H1 (cell line): ENCODE data around the gene PCDHAC2. TPM values are rescaled to one million over a fixed set of nuclear protein-coding genes. Genes with fewer than 3 reads are reported as not detected.
A peak's percentile ranks its signal among the peaks of the same experiment; 100 is the strongest.

Source experiments
- CTCF ChIA-PET: fragments of 300-600 bp; sonication (Branson Sonifier 250); formaldehyde crosslinking; loops from one replicate; lab custom pipeline; 2021; ENCODE audit not compliant: partially characterized antibody; lab: Charles Lee
- POLR2A ChIA-PET: fragments of 300-600 bp; sonication (Branson Sonifier 250); formaldehyde crosslinking; loops from one replicate; lab custom pipeline; 2021; ENCODE audit warnings: inconsistent platforms; ENCODE audit not compliant: partially characterized antibody; lab: Charles Lee
- DNase-seq, 2 experiments: peaks; one replicate each; pipeline versions ENCODE4 v3.0.0 to v3.0.0-alpha.2; 2010 to 2022; ENCODE audit warnings: low spot score in 2 of 2, low read depth in 1 of 2, mixed read lengths in 1 of 2
- FAIRE-seq: peaks from 2 replicates; lab custom pipeline; 2011; peaks lifted over from hg19 to GRCh38; lab: Jason Lieb, UNC
- H2AFZ ChIP-seq: 2 replicates; pipeline ENCODE4 v1.8.1; 2012; ENCODE audit warnings: low read length, inconsistent platforms
- H2AK5ac ChIP-seq: 2 replicates; pipeline ENCODE4 v1.6.1; 2013; ENCODE audit warnings: low read depth, low read length
- H2BK120ac ChIP-seq: replicated peaks from 2 replicates; pipeline ENCODE3; 2013; ENCODE audit warnings: low read depth, low read length, inconsistent platforms
- H2BK12ac ChIP-seq: 2 replicates; pipeline ENCODE4 v1.6.1; 2013; ENCODE audit warnings: low read depth, low read length
- H2BK15ac ChIP-seq: 2 replicates; pipeline ENCODE4 v1.6.1; 2013; ENCODE audit warnings: low read length
- H2BK20ac ChIP-seq: 2 replicates; pipeline ENCODE4 v1.6.1; 2013; ENCODE audit warnings: low read length
- H2BK5ac ChIP-seq: 2 replicates; pipeline ENCODE4 v1.6.1; 2013; ENCODE audit warnings: low read depth, low read length
- H3K14ac ChIP-seq: 2 replicates; pipeline ENCODE4 v1.6.1; 2013; ENCODE audit warnings: inconsistent platforms; ENCODE audit not compliant: insufficient read length
- H3K18ac ChIP-seq: 2 replicates; pipeline ENCODE4 v1.6.1; 2013; ENCODE audit warnings: low read length; ENCODE audit errors: extremely low read depth
- H3K23ac ChIP-seq: 2 replicates; pipeline ENCODE4 v1.6.1; 2013; ENCODE audit warnings: inconsistent platforms; ENCODE audit not compliant: insufficient read length
- H3K23me2 ChIP-seq: 2 replicates; pipeline ENCODE4 v1.6.1; 2013; ENCODE audit warnings: low read depth, low read length
- H3K27ac ChIP-seq: 2 replicates; pipeline ENCODE4 v1.6.1; 2011; ENCODE audit warnings: low read depth, low read length, inconsistent platforms
- H3K27me3 ChIP-seq, 4 experiments: replicated peaks in 1 of 4; 1 replicate in 1 of 4; 2 replicates in 3 of 4; pipeline versions ENCODE4 v1.6.1 to v1.8.1; 2011 to 2013; ENCODE audit warnings: low read length in 3 of 4, mild to moderate bottlenecking in 3 of 4, inconsistent platforms in 2 of 4, mixed read lengths in 2 of 4, moderate library complexity in 1 of 4; ENCODE audit not compliant: control insufficient read depth in 3 of 4, insufficient read depth in 3 of 4; ENCODE audit errors: extremely low read depth in 1 of 4
- H3K36me3 ChIP-seq, 4 experiments: 2 replicates each; pipeline versions ENCODE4 v1.6.1 to v1.8.1; 2011 to 2013; ENCODE audit warnings: mild to moderate bottlenecking in 4 of 4, low read length in 3 of 4, moderate library complexity in 2 of 4, control low read depth in 1 of 4, inconsistent platforms in 1 of 4; ENCODE audit not compliant: insufficient read depth in 4 of 4, control insufficient read depth in 2 of 4
- H3K4ac ChIP-seq: replicated peaks from 2 replicates; pipeline ENCODE3; 2013; ENCODE audit warnings: low read length, low read depth, mixed read lengths, inconsistent platforms; ENCODE audit not compliant: insufficient read length
- H3K4me1 ChIP-seq, 4 experiments: replicated peaks in 1 of 4; 1 replicate in 1 of 4; 2 replicates in 3 of 4; pipeline versions ENCODE4 v1.6.1 to v1.8.1; 2011 to 2013; ENCODE audit warnings: low read length in 3 of 4, inconsistent platforms in 2 of 4, mixed read lengths in 1 of 4; ENCODE audit not compliant: insufficient read depth in 4 of 4, control insufficient read depth in 3 of 4
- H3K4me2 ChIP-seq, 2 experiments: 2 replicates each; pipeline versions ENCODE4 v1.6.1 to v1.8.1; 2011 to 2013; ENCODE audit warnings: low read depth in 2 of 2, low read length in 2 of 2, control low read depth in 1 of 2, inconsistent platforms in 1 of 2, mild to moderate bottlenecking in 1 of 2; ENCODE audit not compliant: insufficient read depth in 1 of 2
- H3K4me3 ChIP-seq, 4 experiments: fragments of 200-600, 300-600 bp in 1 of 4; sonication (generic), shearing (Covaris generic), sonication (Bioruptor Twin) in 1 of 4; 2 replicates each; pipeline versions ENCODE4 v1.5.1 to v1.8.1; 2011 to 2016; ENCODE audit warnings: low read length in 4 of 4, low read depth in 3 of 4, control low read depth in 2 of 4, inconsistent platforms in 2 of 4, mild to moderate bottlenecking in 2 of 4, mixed read lengths in 1 of 4, moderate library complexity in 1 of 4; ENCODE audit not compliant: insufficient read depth in 2 of 4; ENCODE audit errors: extremely low read depth in 1 of 4
- H3K56ac ChIP-seq: replicated peaks from 2 replicates; pipeline ENCODE3; 2013; ENCODE audit warnings: low read depth, mild to moderate bottlenecking, mixed read lengths, low read length, inconsistent platforms; ENCODE audit not compliant: insufficient read length
- H3K79me1 ChIP-seq: 2 replicates; pipeline ENCODE4 v1.6.1; 2013; ENCODE audit warnings: low read depth, low read length, control low read depth
- H3K79me2 ChIP-seq, 2 experiments: 2 replicates each; pipeline versions ENCODE4 v1.6.1 to v1.8.1; 2012 to 2013; ENCODE audit warnings: low read length in 2 of 2, mild to moderate bottlenecking in 2 of 2, inconsistent platforms in 1 of 2; ENCODE audit not compliant: insufficient read depth in 2 of 2, control insufficient read depth in 1 of 2
- H3K9ac ChIP-seq, 4 experiments: replicated peaks in 1 of 4; 1 replicate in 1 of 4; 2 replicates in 3 of 4; pipeline versions ENCODE4 v1.6.1 to v1.8.1; 2011 to 2013; ENCODE audit warnings: low read depth in 3 of 4, low read length in 3 of 4, control low read depth in 2 of 4, mild to moderate bottlenecking in 2 of 4, moderate library complexity in 2 of 4, inconsistent platforms in 1 of 4; ENCODE audit errors: extremely low read depth in 1 of 4
- H3K9me3 ChIP-seq, 2 experiments: 2 replicates each; pipeline versions ENCODE4 v1.6.1 to v1.8.1; 2012 to 2013; ENCODE audit warnings: mild to moderate bottlenecking in 2 of 2, moderate library complexity in 2 of 2, control low read depth in 1 of 2, inconsistent platforms in 1 of 2, low read depth in 1 of 2, low read length in 1 of 2, mixed read lengths in 1 of 2; ENCODE audit not compliant: insufficient read depth in 2 of 2
- H4K20me1 ChIP-seq, 2 experiments: replicated peaks in 1 of 2; 2 replicates each; pipeline versions ENCODE3 to v1.8.1; 2011 to 2013; ENCODE audit warnings: inconsistent platforms in 2 of 2, low read length in 2 of 2, mild to moderate bottlenecking in 1 of 2; ENCODE audit not compliant: insufficient read depth in 2 of 2, control insufficient read depth in 1 of 2
- H4K5ac ChIP-seq: 2 replicates; pipeline ENCODE4 v1.6.1; 2013; ENCODE audit warnings: low read length, low read depth, mixed read lengths, inconsistent platforms; ENCODE audit not compliant: insufficient read length
- H4K8ac ChIP-seq: 2 replicates; pipeline ENCODE4 v1.8.0; 2013; ENCODE audit warnings: mild to moderate bottlenecking, moderate library complexity, low read length, inconsistent platforms; ENCODE audit not compliant: insufficient read depth; ENCODE audit errors: extremely low read depth
- H4K91ac ChIP-seq: replicated peaks from 2 replicates; pipeline ENCODE3; 2013; ENCODE audit warnings: low read length, mixed read lengths, inconsistent platforms; ENCODE audit not compliant: insufficient read length
- BCL11A ChIP-seq, 2 experiments: IDR thresholded peaks; one replicate each; pipeline ENCODE4 v1.6.1; 2011; ENCODE audit warnings: low read depth in 2 of 2, low read length in 2 of 2, mild to moderate bottlenecking in 2 of 2
- CEBPB ChIP-seq: IDR thresholded peaks from 2 replicates; pipeline ENCODE4 v1.6.1; 2012; ENCODE audit warnings: low read depth, low read length
- CREB1 ChIP-seq: IDR thresholded peaks from 2 replicates; pipeline ENCODE4 v1.6.1; 2012; ENCODE audit warnings: inconsistent platforms
- FOSL1 ChIP-seq: IDR thresholded peaks from 2 replicates; pipeline ENCODE4 v1.6.1; 2011; ENCODE audit warnings: mild to moderate bottlenecking, low read depth, low read length, moderate library complexity; ENCODE audit not compliant: insufficient read depth
- GTF2F1 ChIP-seq: IDR thresholded peaks from 2 replicates; pipeline ENCODE4 v1.6.1; 2012; ENCODE audit warnings: low read depth, low read length, improper control_type of control experiment, borderline replicate concordance
- KDM4A ChIP-seq: IDR thresholded peaks from one replicate; pipeline ENCODE4 v1.7.1; 2012; ENCODE audit warnings: low read depth, mild to moderate bottlenecking, moderate library complexity, low read length, inconsistent platforms; ENCODE audit not compliant: severe bottlenecking
- KDM5A ChIP-seq: fragments of 200-600 bp; IDR thresholded peaks from 2 replicates; pipeline ENCODE4 v1.7.1; 2012; ENCODE audit warnings: mild to moderate bottlenecking, low read length, inconsistent platforms, mixed read lengths
- NRF1 ChIP-seq: IDR thresholded peaks from 2 replicates; pipeline ENCODE4 v1.6.1; 2011; ENCODE audit warnings: mild to moderate bottlenecking, low read depth, low read length, improper control_type of control experiment
- PHF8 ChIP-seq: fragments of 200-600 bp; sonication (generic); conservative IDR thresholded peaks from 2 replicates; pipeline ENCODE4 v1.7.1; 2012; ENCODE audit warnings: low read depth, mild to moderate bottlenecking, inconsistent platforms, low read length, moderate library complexity
- POLR2A ChIP-seq, 2 experiments: IDR thresholded peaks; 1 replicate in 1 of 2; 2 replicates in 1 of 2; pipeline ENCODE4 v1.6.1; 2011; ENCODE audit warnings: low read depth in 2 of 2, low read length in 2 of 2, mild to moderate bottlenecking in 2 of 2; ENCODE audit errors: control extremely low read depth in 1 of 2
- RFX5 ChIP-seq: IDR thresholded peaks from 2 replicates; pipeline ENCODE4 v1.6.1; 2011; ENCODE audit warnings: low read depth, low read length, improper control_type of control experiment, borderline replicate concordance
- SAP30 ChIP-seq: fragments of 300-600 bp; sonication (generic); IDR thresholded peaks from 2 replicates; pipeline ENCODE4 v1.7.1; 2012; ENCODE audit warnings: low read length, moderate library complexity, mild to moderate bottlenecking, inconsistent platforms; ENCODE audit not compliant: insufficient read depth, insufficient replicate concordance
- SP2 ChIP-seq: IDR thresholded peaks from 2 replicates; pipeline ENCODE4 v1.6.1; 2012; ENCODE audit warnings: mild to moderate bottlenecking, low read length, inconsistent platforms
- TBP ChIP-seq: IDR thresholded peaks from 2 replicates; pipeline ENCODE4 v1.6.1; 2011; ENCODE audit warnings: low read depth, low read length, improper control_type of control experiment
- ZNF274 ChIP-seq: IDR thresholded peaks from 2 replicates; pipeline ENCODE4 v1.7.0; 2012; ENCODE audit warnings: low read length, borderline replicate concordance; ENCODE audit errors: extremely low read depth
- WGBS, 2 experiments: shearing (Covaris generic) in 1 of 2; methylation state at CpG; one replicate each; pipeline versions ENCODE4 v1.1.6 to v1.1.7; 2013 to 2015; ENCODE audit warnings: low lambda C conversion rate in 2 of 2, mixed read lengths in 2 of 2, inconsistent platforms in 1 of 2, low coverage in 1 of 2, missing lambda C conversion rate in 1 of 2; ENCODE audit not compliant: insufficient replicate concordance in 2 of 2, insufficient coverage in 1 of 2, insufficient read length in 1 of 2; ENCODE audit errors: extremely low coverage in 1 of 2, missing lambda C conversion rate in 1 of 2; 5-methylcytosine and 5-hydroxymethylcytosine counted together
- polyA plus RNA-seq, 7 experiments: library from polyadenylated mRNA; depleted of rRNA in 3 of 7; stranded (reverse) in 5 of 7; unstranded in 2 of 7; fragments of >200 nt in 5 of 7; fragments of 200-250 nt in 2 of 7; gene quantifications; 1 replicate in 5 of 7; 2 replicates in 1 of 7; 4 replicates in 1 of 7; pipeline versions ENCODE4 v1.2.1 to v1.2.3, GENCODE V29; 2011 to 2013; ENCODE audit warnings: missing spikeins in 2 of 7, mixed read lengths in 2 of 7
- total RNA-seq: library from RNA; stranded (reverse); fragmentation: NEBNext Ultra II Directional; extraction: Animal tissue kit (Norgen Biotek cat#: 25700); gene quantifications from 2 replicates; pipeline ENCODE4 v1.2.1, GENCODE V29; 2021

PCDHAC2 gene
- total and polyA plus RNA-seq, 2 of the 8 experiments (the other 6 are each of a cell fraction or from before 2014, with no cell fraction given): 3.7 to 5.0 TPM

DNA sequence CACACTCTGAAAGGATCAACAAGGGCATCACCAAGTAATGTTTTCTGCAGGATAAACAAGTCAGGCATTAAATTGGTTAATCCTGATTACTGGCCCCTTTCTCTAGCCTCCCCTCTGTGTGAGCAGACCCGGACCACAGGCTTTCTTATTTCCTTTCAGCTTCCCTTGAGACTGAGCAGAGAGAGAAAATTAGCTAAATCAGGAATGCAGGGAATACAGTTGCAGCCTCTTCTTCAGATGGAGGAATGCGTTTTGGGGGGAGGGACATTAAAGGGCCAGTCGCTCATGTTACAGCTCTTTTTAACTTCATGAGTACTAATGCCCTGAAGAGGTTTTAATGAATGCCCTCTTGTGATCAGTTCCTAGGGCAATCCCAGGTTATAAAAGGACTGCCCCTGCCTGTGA lies 19.8 kb downstream of the PCDHAC2 start:
- Histone ChIP-seq H3K79me1 (no peaks in the 10 kb centered on the region), H4K5ac (no peak overlapping the region), H3K9ac (peak overlapping the region in 3 of 4 experiments; percentile 1 to 37 (median 13); a peak in 2 of 7 replicates), H3K18ac (no peak overlapping the region), H2AFZ (no peak overlapping the region), H4K91ac (no peak overlapping the region), H3K14ac (no peak overlapping the region), H3K27ac (peak overlapping the region; percentile 57; the same call in 1 of the 2 replicates), H3K23me2 (no peaks in the 10 kb centered on the region), H2BK12ac (no peak overlapping the region), H2BK15ac (no peak overlapping the region), H3K4ac (no peak overlapping the region), H3K4me2 (peak overlapping the region; percentile 41 to 50), H4K20me1 (no peaks in the 10 kb centered on the region), H2BK120ac (peak overlapping the region; percentile 47), H3K9me3 (no peaks in the 10 kb centered on the region), H2BK5ac (peak overlapping the region; percentile 63), H3K23ac (no peak overlapping the region), H3K4me3 (peak overlapping the region in 1 of 4 experiments; percentile 23; a peak in 2 of 8 replicates), H3K56ac (no peak overlapping the region), H4K8ac (no peak overlapping the region), H2BK20ac (no peak overlapping the region), H3K36me3 (no peaks in the 10 kb centered on the region), H3K4me1 (peaks cover 6 to 28% (median 13%) of the 10 kb centered on the region in 4 experiments; a peak in 6 of 7 replicates), H2AK5ac (no peak overlapping the region; the same call in 1 of the 2 replicates), H3K79me2 (no peaks in the 10 kb centered on the region), H3K27me3 (no peaks in the 10 kb centered on the region)
- 4% methylated on average over 3 of the region's 3 CpGs; no CpG with 5 or more reads in 1 of the 2 experiments for WGBS, 2 experiments
- FAIRE-seq (peak; percentile 95), DNase-seq (no peak)
- ChIA-PET POLR2A (interaction anchor here (1.0 to 8.5 kb wide), 12 partner anchors 10 to 117 kb away, joined by 3 to 155 read pairs (median 6); partner anchors contain the start of gene PCDHAC2), CTCF (interaction anchor here (0.7 to 9.0 kb wide), 10 partner anchors 10 to 117 kb away, joined by 3 to 50 read pairs (median 7); partner anchors contain the start of genes PCDHA11, PCDHAC1 and PCDHAC2)
- TF ChIP-seq CEBPB (no peak), BCL11A (IDR thresholded peaks at IDR 0.05; ENCODE audit: low read depth in 2 of 2, low read length in 2 of 2) (no peak), POLR2A (IDR thresholded peaks at IDR 0.05; ENCODE audit: control extremely low read depth in 1 of 2, low read depth in 2 of 2, low read length in 2 of 2) (no peak; a peak in 1 of 3 replicates), KDM5A (no peak), KDM4A (no peak), RFX5 (no peak), FOSL1 (no peak), GTF2F1 (no peak), CREB1 (no peak), NRF1 (no peak), SAP30 (no peak), ZNF274 (no peak), SP2 (no peak), PHF8 (no peak), TBP (no peak; the same call in 1 of the 2 replicates)
